Endometrial microvascular endothelial cells (primary cell): ENCODE measurements around the gene PHACTR1. TPM values are rescaled to one million over a fixed set of nuclear protein-coding genes. Genes with fewer than 3 reads are reported as not detected.

Source experiments
- in situ Hi-C: cut with HindIII; loops from 2 replicates; pipeline ENCODE4 v1.10.0; 2017; ENCODE audit warnings: low sequenced_read_pairs, low pct_unique_long_range_greater_than_20kb; ENCODE audit errors: inconsistent ontology term
- total RNA-seq: library from RNA; depleted of rRNA; stranded (reverse); fragments of >200 nt; gene quantifications from one replicate; pipeline ENCODE4 v1.2.3, GENCODE V29; 2015; ENCODE audit errors: inconsistent ontology term

PHACTR1 gene
- total RNA-seq, 1 donor from 2014 or later, result 14.6 TPM

- in situ Hi-C loops, result no loop called here
Observed at GRCh38 chr6:12962987-12963386, 246.4 kb downstream of the PHACTR1 start.

- in situ Hi-C loops, result no loop called here
Observed at GRCh38 chr6:12963567-12963966, 247.0 kb downstream of the PHACTR1 start.

GRCh38 chr6:12967686-12968085 is 251.1 kb downstream of the PHACTR1 start:
- in situ Hi-C loops, result no loop called here

- in situ Hi-C loops, result no loop called here
Observed at GRCh38 chr6:12968290-12968689, 251.7 kb downstream of the PHACTR1 start.

GRCh38 chr6:12968839-12969558 is 252.4 kb downstream of the PHACTR1 start:
- in situ Hi-C loops, result no loop called here

- in situ Hi-C loops, result no loop called here
Observed at GRCh38 chr6:12969966-12970365, 253.4 kb downstream of the PHACTR1 start.

- in situ Hi-C loops, result no loop called here
Observed at GRCh38 chr6:12973386-12973785, 256.8 kb downstream of the PHACTR1 start.

- in situ Hi-C loops, result no loop called here
Observed at GRCh38 chr6:12974551-12974950, 258.0 kb downstream of the PHACTR1 start.

GRCh38 chr6:12976366-12976765 is 259.8 kb downstream of the PHACTR1 start:
- in situ Hi-C loops, result no loop called here

GRCh38 chr6:12977206-12977605 is 260.6 kb downstream of the PHACTR1 start:
- in situ Hi-C loops, result no loop called here

- in situ Hi-C loops, result no loop called here
Observed at GRCh38 chr6:12977806-12978205, 261.2 kb downstream of the PHACTR1 start.

- in situ Hi-C loops, result no loop called here
Observed at GRCh38 chr6:12980741-12981140, 264.2 kb downstream of the PHACTR1 start.

- in situ Hi-C loops, result no loop called here
Observed at GRCh38 chr6:12984776-12985175, 268.2 kb downstream of the PHACTR1 start.

GRCh38 chr6:12987783-12988182 is 271.2 kb downstream of the PHACTR1 start:
- in situ Hi-C loops, result no loop called here

GRCh38 chr6:12990162-12990561 is 273.6 kb downstream of the PHACTR1 start:
- in situ Hi-C loops, result no loop called here

- in situ Hi-C loops, result no loop called here
Observed at GRCh38 chr6:12991435-12991834, 274.9 kb downstream of the PHACTR1 start.

- in situ Hi-C loops, result no loop called here
Observed at GRCh38 chr6:12992770-12993169, 276.2 kb downstream of the PHACTR1 start.

- in situ Hi-C loops, result no loop called here
Observed at GRCh38 chr6:12993283-12993898, 276.8 kb downstream of the PHACTR1 start.

- in situ Hi-C loops, result no loop called here
Observed at GRCh38 chr6:12995419-12995818, 278.9 kb downstream of the PHACTR1 start.

GRCh38 chr6:13000537-13000936 is 284.0 kb downstream of the PHACTR1 start:
- in situ Hi-C loops, result no loop called here

- in situ Hi-C loops, result no loop called here
Observed at GRCh38 chr6:13001927-13002326, 285.4 kb downstream of the PHACTR1 start.
